SK-N-MC (cell line): Measurements from ENCODE around the gene ACRV1.

ENCODE experiments used
- EZH2 ChIP-seq: fragments of 200-600 bp; sonication (generic); IDR thresholded peaks from one replicate; pipeline ENCODE4 v1.6.1; 2017; ENCODE audit warnings: antibody characterized with exemption
- FOXP2 ChIP-seq: optimal IDR thresholded peaks from 2 replicates; pipeline ENCODE3; 2011; ENCODE audit warnings: mild to moderate bottlenecking, moderate library complexity; ENCODE audit not compliant: insufficient read depth; ENCODE audit errors: extremely low read length, control extremely low read depth
- POLR2AphosphoS5 ChIP-seq: IDR thresholded peaks from 2 replicates; pipeline ENCODE4 v1.6.1; 2012; ENCODE audit warnings: mild to moderate bottlenecking, low read depth, low read length, borderline replicate concordance

DNA sequence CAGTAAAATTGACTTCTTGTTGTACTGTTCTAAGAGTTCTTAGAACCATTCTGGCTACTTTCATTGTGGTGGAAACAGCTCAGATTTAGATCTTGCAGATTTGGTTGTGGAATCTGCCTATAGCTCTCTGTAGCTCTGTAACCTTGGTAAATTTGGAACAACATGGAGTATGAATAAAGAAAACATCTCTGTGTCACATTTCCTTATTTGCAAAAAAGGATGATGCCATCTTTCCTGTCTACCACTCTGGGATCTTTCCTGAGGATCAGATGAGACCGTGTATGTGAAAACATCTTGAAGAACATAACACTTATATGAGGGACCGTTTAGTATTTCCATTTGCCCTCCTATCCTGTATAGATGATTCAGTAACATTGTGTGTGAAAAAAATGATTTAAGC is 9.1 kb downstream of the ACRV1 start:
- TF ChIP-seq POLR2AphosphoS5 (no peak), EZH2 (no peak), FOXP2 (no peak)
